H1 (cell line): ENCODE results near the gene SEMA7A. TPM values are rescaled to one million over a fixed set of nuclear protein-coding genes. Genes with fewer than 3 reads are reported as not detected.

Source experiments
- CTCF ChIA-PET: fragments of 300-600 bp; sonication (Branson Sonifier 250); formaldehyde crosslinking; loops from one replicate; lab custom pipeline; 2021; ENCODE audit not compliant: partially characterized antibody; lab: Charles Lee
- POLR2A ChIA-PET: fragments of 300-600 bp; sonication (Branson Sonifier 250); formaldehyde crosslinking; loops from one replicate; lab custom pipeline; 2021; ENCODE audit warnings: inconsistent platforms; ENCODE audit not compliant: partially characterized antibody; lab: Charles Lee
- DNase-seq, 2 experiments: peaks; one replicate each; pipeline versions ENCODE4 v3.0.0 to v3.0.0-alpha.2; 2010 to 2022; ENCODE audit warnings: low spot score in 2 of 2, low read depth in 1 of 2, mixed read lengths in 1 of 2
- FAIRE-seq: peaks from 2 replicates; lab custom pipeline; 2011; peaks lifted over from hg19 to GRCh38; lab: Jason Lieb, UNC
- H2AFZ ChIP-seq: 2 replicates; pipeline ENCODE4 v1.8.1; 2012; ENCODE audit warnings: low read length, inconsistent platforms
- H2AK5ac ChIP-seq: 2 replicates; pipeline ENCODE4 v1.6.1; 2013; ENCODE audit warnings: low read depth, low read length
- H2BK120ac ChIP-seq: replicated peaks from 2 replicates; pipeline ENCODE3; 2013; ENCODE audit warnings: low read depth, low read length, inconsistent platforms
- H2BK12ac ChIP-seq: 2 replicates; pipeline ENCODE4 v1.6.1; 2013; ENCODE audit warnings: low read depth, low read length
- H2BK15ac ChIP-seq: 2 replicates; pipeline ENCODE4 v1.6.1; 2013; ENCODE audit warnings: low read length
- H2BK20ac ChIP-seq: 2 replicates; pipeline ENCODE4 v1.6.1; 2013; ENCODE audit warnings: low read length
- H2BK5ac ChIP-seq: 2 replicates; pipeline ENCODE4 v1.6.1; 2013; ENCODE audit warnings: low read depth, low read length
- H3K14ac ChIP-seq: 2 replicates; pipeline ENCODE4 v1.6.1; 2013; ENCODE audit warnings: inconsistent platforms; ENCODE audit not compliant: insufficient read length
- H3K18ac ChIP-seq: 2 replicates; pipeline ENCODE4 v1.6.1; 2013; ENCODE audit warnings: low read length; ENCODE audit errors: extremely low read depth
- H3K23ac ChIP-seq: 2 replicates; pipeline ENCODE4 v1.6.1; 2013; ENCODE audit warnings: inconsistent platforms; ENCODE audit not compliant: insufficient read length
- H3K23me2 ChIP-seq: 2 replicates; pipeline ENCODE4 v1.6.1; 2013; ENCODE audit warnings: low read depth, low read length
- H3K27ac ChIP-seq: 2 replicates; pipeline ENCODE4 v1.6.1; 2011; ENCODE audit warnings: low read depth, low read length, inconsistent platforms
- H3K27me3 ChIP-seq, 4 experiments: replicated peaks in 1 of 4; 1 replicate in 1 of 4; 2 replicates in 3 of 4; pipeline versions ENCODE4 v1.6.1 to v1.8.1; 2011 to 2013; ENCODE audit warnings: low read length in 3 of 4, mild to moderate bottlenecking in 3 of 4, inconsistent platforms in 2 of 4, mixed read lengths in 2 of 4, moderate library complexity in 1 of 4; ENCODE audit not compliant: control insufficient read depth in 3 of 4, insufficient read depth in 3 of 4; ENCODE audit errors: extremely low read depth in 1 of 4
- H3K36me3 ChIP-seq, 4 experiments: 2 replicates each; pipeline versions ENCODE4 v1.6.1 to v1.8.1; 2011 to 2013; ENCODE audit warnings: mild to moderate bottlenecking in 4 of 4, low read length in 3 of 4, moderate library complexity in 2 of 4, control low read depth in 1 of 4, inconsistent platforms in 1 of 4; ENCODE audit not compliant: insufficient read depth in 4 of 4, control insufficient read depth in 2 of 4
- H3K4ac ChIP-seq: replicated peaks from 2 replicates; pipeline ENCODE3; 2013; ENCODE audit warnings: low read length, low read depth, mixed read lengths, inconsistent platforms; ENCODE audit not compliant: insufficient read length
- H3K4me1 ChIP-seq, 4 experiments: replicated peaks in 1 of 4; 1 replicate in 1 of 4; 2 replicates in 3 of 4; pipeline versions ENCODE4 v1.6.1 to v1.8.1; 2011 to 2013; ENCODE audit warnings: low read length in 3 of 4, inconsistent platforms in 2 of 4, mixed read lengths in 1 of 4; ENCODE audit not compliant: insufficient read depth in 4 of 4, control insufficient read depth in 3 of 4
- H3K4me2 ChIP-seq, 2 experiments: 2 replicates each; pipeline versions ENCODE4 v1.6.1 to v1.8.1; 2011 to 2013; ENCODE audit warnings: low read depth in 2 of 2, low read length in 2 of 2, control low read depth in 1 of 2, inconsistent platforms in 1 of 2, mild to moderate bottlenecking in 1 of 2; ENCODE audit not compliant: insufficient read depth in 1 of 2
- H3K4me3 ChIP-seq, 4 experiments: fragments of 200-600, 300-600 bp in 1 of 4; sonication (generic), shearing (Covaris generic), sonication (Bioruptor Twin) in 1 of 4; 2 replicates each; pipeline versions ENCODE4 v1.5.1 to v1.8.1; 2011 to 2016; ENCODE audit warnings: low read length in 4 of 4, low read depth in 3 of 4, control low read depth in 2 of 4, inconsistent platforms in 2 of 4, mild to moderate bottlenecking in 2 of 4, mixed read lengths in 1 of 4, moderate library complexity in 1 of 4; ENCODE audit not compliant: insufficient read depth in 2 of 4; ENCODE audit errors: extremely low read depth in 1 of 4
- H3K56ac ChIP-seq: replicated peaks from 2 replicates; pipeline ENCODE3; 2013; ENCODE audit warnings: low read depth, mild to moderate bottlenecking, mixed read lengths, low read length, inconsistent platforms; ENCODE audit not compliant: insufficient read length
- H3K79me1 ChIP-seq: 2 replicates; pipeline ENCODE4 v1.6.1; 2013; ENCODE audit warnings: low read depth, low read length, control low read depth
- H3K79me2 ChIP-seq, 2 experiments: 2 replicates each; pipeline versions ENCODE4 v1.6.1 to v1.8.1; 2012 to 2013; ENCODE audit warnings: low read length in 2 of 2, mild to moderate bottlenecking in 2 of 2, inconsistent platforms in 1 of 2; ENCODE audit not compliant: insufficient read depth in 2 of 2, control insufficient read depth in 1 of 2
- H3K9ac ChIP-seq, 4 experiments: replicated peaks in 1 of 4; 1 replicate in 1 of 4; 2 replicates in 3 of 4; pipeline versions ENCODE4 v1.6.1 to v1.8.1; 2011 to 2013; ENCODE audit warnings: low read depth in 3 of 4, low read length in 3 of 4, control low read depth in 2 of 4, mild to moderate bottlenecking in 2 of 4, moderate library complexity in 2 of 4, inconsistent platforms in 1 of 4; ENCODE audit errors: extremely low read depth in 1 of 4
- H3K9me3 ChIP-seq, 2 experiments: 2 replicates each; pipeline versions ENCODE4 v1.6.1 to v1.8.1; 2012 to 2013; ENCODE audit warnings: mild to moderate bottlenecking in 2 of 2, moderate library complexity in 2 of 2, control low read depth in 1 of 2, inconsistent platforms in 1 of 2, low read depth in 1 of 2, low read length in 1 of 2, mixed read lengths in 1 of 2; ENCODE audit not compliant: insufficient read depth in 2 of 2
- H4K20me1 ChIP-seq, 2 experiments: replicated peaks in 1 of 2; 2 replicates each; pipeline versions ENCODE3 to v1.8.1; 2011 to 2013; ENCODE audit warnings: inconsistent platforms in 2 of 2, low read length in 2 of 2, mild to moderate bottlenecking in 1 of 2; ENCODE audit not compliant: insufficient read depth in 2 of 2, control insufficient read depth in 1 of 2
- H4K5ac ChIP-seq: 2 replicates; pipeline ENCODE4 v1.6.1; 2013; ENCODE audit warnings: low read length, low read depth, mixed read lengths, inconsistent platforms; ENCODE audit not compliant: insufficient read length
- H4K8ac ChIP-seq: 2 replicates; pipeline ENCODE4 v1.8.0; 2013; ENCODE audit warnings: mild to moderate bottlenecking, moderate library complexity, low read length, inconsistent platforms; ENCODE audit not compliant: insufficient read depth; ENCODE audit errors: extremely low read depth
- H4K91ac ChIP-seq: replicated peaks from 2 replicates; pipeline ENCODE3; 2013; ENCODE audit warnings: low read length, mixed read lengths, inconsistent platforms; ENCODE audit not compliant: insufficient read length
- GTF2F1 ChIP-seq: IDR thresholded peaks from 2 replicates; pipeline ENCODE4 v1.6.1; 2012; ENCODE audit warnings: low read depth, low read length, improper control_type of control experiment, borderline replicate concordance
- RXRA ChIP-seq: IDR thresholded peaks from 2 replicates; pipeline ENCODE4 v1.6.1; 2011; ENCODE audit warnings: low read depth, mild to moderate bottlenecking, low read length, moderate library complexity; ENCODE audit not compliant: insufficient read depth
- WGBS, 2 experiments: shearing (Covaris generic) in 1 of 2; methylation state at CpG; one replicate each; pipeline versions ENCODE4 v1.1.6 to v1.1.7; 2013 to 2015; ENCODE audit warnings: low lambda C conversion rate in 2 of 2, mixed read lengths in 2 of 2, inconsistent platforms in 1 of 2, low coverage in 1 of 2, missing lambda C conversion rate in 1 of 2; ENCODE audit not compliant: insufficient replicate concordance in 2 of 2, insufficient coverage in 1 of 2, insufficient read length in 1 of 2; ENCODE audit errors: extremely low coverage in 1 of 2, missing lambda C conversion rate in 1 of 2; 5-methylcytosine and 5-hydroxymethylcytosine counted together
- polyA plus RNA-seq, 7 experiments: library from polyadenylated mRNA; depleted of rRNA in 3 of 7; stranded (reverse) in 5 of 7; unstranded in 2 of 7; fragments of >200 nt in 5 of 7; fragments of 200-250 nt in 2 of 7; gene quantifications; 1 replicate in 5 of 7; 2 replicates in 1 of 7; 4 replicates in 1 of 7; pipeline versions ENCODE4 v1.2.1 to v1.2.3, GENCODE V29; 2011 to 2013; ENCODE audit warnings: missing spikeins in 2 of 7, mixed read lengths in 2 of 7
- total RNA-seq: library from RNA; stranded (reverse); fragmentation: NEBNext Ultra II Directional; extraction: Animal tissue kit (Norgen Biotek cat#: 25700); gene quantifications from 2 replicates; pipeline ENCODE4 v1.2.1, GENCODE V29; 2021

Gene SEMA7A
- total and polyA plus RNA-seq, 2 of the 8 experiments (the other 6 are each of a cell fraction or from before 2014, with no cell fraction given), result 10.7 to 15.0 TPM

DNA sequence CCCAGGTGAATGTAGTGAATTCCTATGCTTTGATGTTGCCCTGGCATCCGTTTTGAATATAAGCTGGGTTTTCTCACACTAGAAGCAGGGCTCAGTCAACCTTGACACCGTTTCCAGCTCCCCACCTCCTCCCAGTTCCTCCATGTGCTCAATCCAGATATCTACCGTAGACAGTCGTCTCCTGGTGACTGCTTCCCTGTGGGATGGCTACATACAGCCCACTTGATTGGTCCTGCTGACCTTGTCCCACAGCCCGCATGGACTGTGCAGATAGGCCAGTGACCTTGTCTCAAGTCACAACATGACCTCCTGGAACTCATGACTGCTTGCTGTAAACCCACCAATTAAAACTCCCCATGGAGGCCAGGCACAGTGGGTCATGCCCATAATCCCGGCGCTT is 8.1 kb downstream of the SEMA7A start:
- DNase-seq (no peak), FAIRE-seq (no peak)
- Histone ChIP-seq H4K91ac (no peak overlapping the region), H3K9ac (no peak overlapping the region), H2BK120ac (no peak overlapping the region), H3K56ac (no peak overlapping the region), H3K4me3 (no peak overlapping the region), H4K5ac (no peak overlapping the region), H2AFZ (no peak overlapping the region), H4K8ac (no peak overlapping the region), H3K27me3 (no peaks in the 10 kb centered on the region), H3K27ac (no peak overlapping the region), H3K4me1 (peaks cover 7 to 28% (median 18%) of the 10 kb centered on the region in 4 experiments), H3K79me1 (peaks cover 3% of the 10 kb centered on the region), H3K9me3 (no peaks in the 10 kb centered on the region), H3K79me2 (peaks cover 0 to 9% of the 10 kb centered on the region in 2 experiments; a peak in 1 of 4 replicates), H3K18ac (no peak overlapping the region), H3K36me3 (no peaks in the 10 kb centered on the region), H2BK15ac (no peak overlapping the region), H2AK5ac (no peak overlapping the region)
- WGBS, 2 experiments, result 93% methylated on average over 7 of the region's 7 CpGs; no CpG with 5 or more reads in 1 of the 2 experiments
- TF ChIP-seq GTF2F1 (no peak), RXRA (no peak)
- TF ChIP-seq, all 59 proteins: peak for 0
- POLR2A ChIA-PET, result interaction anchor here (0.9 to 1.0 kb wide), 2 partner anchors 13 to 39 kb away, joined by 3 read pairs; no protein-coding TSS in a partner anchor
- Histone ChIP-seq H3K23ac (no peak overlapping the region), H3K14ac (no peak overlapping the region), H4K20me1 (peaks cover 4 to 22% of the 10 kb centered on the region in 2 experiments), H3K4me2 (no peak overlapping the region), H2BK20ac (no peak overlapping the region), H2BK12ac (no peak overlapping the region), H3K4ac (no peak overlapping the region), H3K23me2 (no peaks in the 10 kb centered on the region), H2BK5ac (no peak overlapping the region)
- CTCF ChIA-PET, result interaction anchor here (0.8 to 41.3 kb wide), 4 partner anchors 14 to 188 kb away, joined by 3 to 1311 read pairs (median 37); partner anchors contain the start of gene CYP11A1
